WI38 (cell line): ENCODE measurements around the gene MYCBP.

ENCODE experiments used
- H3K4me3 ChIP-seq: 2 replicates; pipeline ENCODE4 v1.5.1; 2011; ENCODE audit warnings: low read depth, mild to moderate bottlenecking, control low read depth, low read length
- TF ChIP-seq, protein P1 (sequence below): IDR thresholded peaks from 2 replicates; pipeline ENCODE4 v1.5.1; 2012; ENCODE audit warnings: low read depth, mild to moderate bottlenecking, control low read depth, low read length

The MYCBP gene

DNA sequence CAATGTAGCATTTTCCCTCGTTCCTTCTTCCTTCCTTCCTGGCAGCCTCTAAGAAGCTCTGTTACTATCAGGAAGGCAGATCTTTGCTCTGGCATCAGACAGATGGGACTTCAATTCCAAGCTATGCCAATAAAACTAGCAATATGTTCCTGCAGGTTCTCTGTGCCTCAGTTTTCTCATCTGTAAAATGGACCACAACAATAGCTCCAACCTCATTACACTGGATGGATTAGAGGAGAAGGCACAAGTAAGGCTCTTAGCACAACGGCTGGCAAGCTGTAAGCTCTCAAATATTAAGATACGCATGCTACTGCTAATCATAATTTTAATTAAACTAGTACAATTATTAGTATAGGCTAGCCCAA is 40.8 kb downstream of the MYCBP start:
- TF ChIP-seq, protein P1, sequence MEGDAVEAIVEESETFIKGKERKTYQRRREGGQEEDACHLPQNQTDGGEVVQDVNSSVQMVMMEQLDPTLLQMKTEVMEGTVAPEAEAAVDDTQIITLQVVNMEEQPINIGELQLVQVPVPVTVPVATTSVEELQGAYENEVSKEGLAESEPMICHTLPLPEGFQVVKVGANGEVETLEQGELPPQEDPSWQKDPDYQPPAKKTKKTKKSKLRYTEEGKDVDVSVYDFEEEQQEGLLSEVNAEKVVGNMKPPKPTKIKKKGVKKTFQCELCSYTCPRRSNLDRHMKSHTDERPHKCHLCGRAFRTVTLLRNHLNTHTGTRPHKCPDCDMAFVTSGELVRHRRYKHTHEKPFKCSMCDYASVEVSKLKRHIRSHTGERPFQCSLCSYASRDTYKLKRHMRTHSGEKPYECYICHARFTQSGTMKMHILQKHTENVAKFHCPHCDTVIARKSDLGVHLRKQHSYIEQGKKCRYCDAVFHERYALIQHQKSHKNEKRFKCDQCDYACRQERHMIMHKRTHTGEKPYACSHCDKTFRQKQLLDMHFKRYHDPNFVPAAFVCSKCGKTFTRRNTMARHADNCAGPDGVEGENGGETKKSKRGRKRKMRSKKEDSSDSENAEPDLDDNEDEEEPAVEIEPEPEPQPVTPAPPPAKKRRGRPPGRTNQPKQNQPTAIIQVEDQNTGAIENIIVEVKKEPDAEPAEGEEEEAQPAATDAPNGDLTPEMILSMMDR, result no peak
- no peak overlapping the region for H3K4me3 ChIP-seq

DNA sequence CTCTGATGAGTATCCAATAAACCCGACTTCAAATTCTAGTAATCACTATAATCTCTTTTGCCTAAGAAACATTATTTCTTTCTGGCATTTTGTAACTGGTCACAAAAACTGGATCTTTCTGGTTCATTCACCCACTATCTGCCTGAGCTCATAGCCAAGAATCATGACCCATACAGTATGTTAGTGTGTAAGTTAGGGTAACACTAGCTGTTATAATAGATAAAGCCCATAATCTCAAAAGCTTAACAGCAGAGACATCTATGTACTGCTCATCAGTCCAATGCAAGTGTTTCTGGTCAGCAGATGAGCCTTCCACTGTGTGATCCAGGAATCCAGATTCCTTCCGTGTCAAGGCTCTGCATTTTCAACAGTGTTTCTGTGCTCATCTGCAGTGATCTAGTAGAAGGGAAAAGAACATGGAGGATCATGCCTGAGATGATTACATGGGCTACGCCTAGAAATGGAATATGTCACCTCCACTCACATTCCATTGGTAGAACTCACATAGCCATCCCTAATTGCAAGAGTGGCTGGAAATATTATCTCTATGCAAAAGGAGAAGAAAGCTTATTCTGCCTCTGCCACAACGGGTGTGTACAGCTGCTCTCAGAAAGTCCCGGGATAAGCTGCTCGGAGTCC is 41.3 kb downstream of the MYCBP start:
- H3K4me3 ChIP-seq, result no peak overlapping the region
- TF ChIP-seq, protein P1, result no peak

DNA sequence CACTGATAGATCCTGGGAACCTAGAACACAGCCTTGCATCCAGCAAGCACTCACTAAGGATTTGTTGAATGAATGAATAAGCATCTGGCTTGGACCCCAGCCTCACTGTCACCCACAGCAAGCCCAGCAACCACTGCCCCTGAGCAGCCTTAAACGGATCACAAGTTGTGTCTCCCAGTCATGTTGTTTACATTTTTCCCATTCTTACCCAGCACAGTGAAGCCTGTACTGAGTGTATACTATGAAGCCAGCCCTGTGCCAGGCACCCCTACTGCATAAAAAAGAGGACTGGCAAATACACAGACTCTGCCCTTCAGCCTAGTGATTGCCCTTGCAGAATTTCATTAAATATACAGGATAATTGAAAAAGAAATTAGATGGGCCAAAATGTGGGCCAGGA is 43.8 kb downstream of the MYCBP start:
- TF ChIP-seq, protein P1, result no peak
- no peak overlapping the region for H3K4me3 ChIP-seq

DNA sequence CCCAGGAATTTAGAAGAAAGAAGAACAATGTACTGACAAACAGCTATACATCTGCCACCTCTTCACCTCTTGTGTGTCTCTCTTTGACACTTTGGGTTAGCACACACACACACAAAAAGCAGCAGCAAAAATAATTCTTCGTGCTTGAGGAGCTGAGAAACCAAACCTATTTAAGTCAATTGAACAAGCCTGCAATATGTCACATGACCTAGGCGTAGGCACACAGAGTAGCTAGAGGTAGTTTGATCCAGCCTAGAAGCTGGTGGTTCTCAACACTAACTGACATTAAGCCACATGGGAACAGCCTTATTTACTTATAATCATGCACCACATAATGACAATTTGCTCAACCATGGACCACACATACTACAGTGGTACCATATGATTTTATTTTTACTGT is 45.8 kb downstream of the MYCBP start:
- H3K4me3 ChIP-seq, result no peak overlapping the region
- TF ChIP-seq, protein P1, result no peak

DNA sequence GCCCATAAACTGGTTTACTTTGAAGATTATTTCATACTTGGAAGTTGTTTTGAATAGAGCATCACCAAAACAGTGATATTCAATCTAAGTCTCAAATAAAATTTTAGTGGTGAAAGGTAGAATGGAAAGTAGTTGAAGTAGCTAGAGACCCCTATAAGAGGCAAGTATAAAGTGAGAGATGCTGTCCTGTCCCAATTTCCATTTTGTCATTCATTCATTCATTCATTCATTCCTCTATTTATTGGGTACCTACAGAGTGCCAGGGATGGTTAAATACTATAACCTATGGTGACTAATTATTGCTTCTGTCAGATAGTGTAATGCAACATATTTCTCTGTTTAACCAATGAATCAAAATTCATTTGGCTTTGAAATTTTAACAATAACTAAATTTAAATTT is 46.3 kb downstream of the MYCBP start:
- H3K4me3 ChIP-seq, result no peak overlapping the region
- TF ChIP-seq, protein P1, result no peak

DNA sequence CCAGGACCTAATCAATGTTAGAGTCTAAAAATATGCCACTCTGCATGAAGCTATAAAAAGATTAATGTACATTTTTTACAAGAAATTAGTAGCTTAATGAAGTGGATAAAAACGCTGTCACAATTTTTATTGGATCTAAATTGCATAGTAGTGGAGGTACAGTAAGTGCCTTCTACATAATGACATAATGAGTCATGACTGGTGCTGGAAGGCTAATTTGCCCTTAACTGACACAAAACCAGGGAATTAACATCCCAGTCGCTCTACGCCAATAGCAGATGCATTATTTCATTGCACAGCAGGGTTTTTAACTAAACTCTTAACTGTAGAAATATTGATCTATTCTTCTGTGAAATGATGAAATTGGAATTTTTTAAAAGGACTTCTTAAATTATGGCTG is 46.9 kb downstream of the MYCBP start:
- TF ChIP-seq, protein P1, result no peak
- H3K4me3 ChIP-seq, result no peak overlapping the region

DNA sequence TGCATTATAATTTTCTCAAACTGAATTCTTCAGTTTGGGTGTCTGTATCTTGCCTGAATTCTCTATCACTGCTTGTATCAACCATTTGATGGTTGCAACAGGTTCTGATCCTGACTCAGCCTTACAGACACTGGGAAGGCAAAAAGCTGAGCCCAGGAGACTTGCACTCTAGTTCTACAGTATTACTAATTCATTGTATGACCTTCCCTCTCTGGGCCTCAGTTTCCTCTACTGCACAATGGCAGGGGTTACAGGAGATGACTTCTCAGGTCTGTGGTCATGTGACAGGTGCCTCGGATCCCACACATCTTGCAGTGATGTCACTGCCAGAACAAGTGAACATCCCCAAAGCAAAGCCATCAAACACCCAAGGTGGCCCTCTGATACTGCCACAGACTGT is 52.3 kb downstream of the MYCBP start:
- TF ChIP-seq, protein P1, result no peak
- H3K4me3 ChIP-seq, result no peak overlapping the region
